ENCODE measurements around the gene UBE2B. TPM values are rescaled to one million over a fixed set of nuclear protein-coding genes. Genes with fewer than 3 reads are reported as not detected.

The UBE2B gene
- total and polyA plus RNA-seq, 2 donors from 2014 or later = 74.3 to 82.7 TPM

GRCh38 chr5:134440201-134440755 lies 68.9 kb downstream of the UBE2B start:
- no peak for DNase-seq
- TF ChIP-seq CTCF (IDR thresholded peaks at IDR 0.05; ENCODE audit: borderline replicate concordance, extremely low read depth, insufficient read depth) = no peak
- peaks cover 0 to 32% (median 27%) of the 10 kb centered on the region in 3 donors for H3K4me1 ChIP-seq (ENCODE audit: control insufficient read depth in 2 of 3, insufficient read depth in 2 of 3, low read depth in 1 of 3, low read length in 3 of 3)
- H3K9ac ChIP-seq (ENCODE audit: low read length in 3 of 3) = no peak overlapping the region
- intact Hi-C loops (cut with DNase I) = no loop called here
- no peak overlapping the region for H3K4me3 ChIP-seq (ENCODE audit: low read length in 3 of 3)
- H3K9me3 ChIP-seq (ENCODE audit: control insufficient read depth in 2 of 3, insufficient read depth in 1 of 3, low read length in 3 of 3) = no peaks in the 10 kb centered on the region
- no peak overlapping the region for H3K27ac ChIP-seq (ENCODE audit: low read depth in 2 of 2, low read length in 2 of 2)
- no peak for FAIRE-seq
- no peaks in the 10 kb centered on the region for H3K36me3 ChIP-seq (ENCODE audit: control insufficient read depth in 2 of 3, insufficient read depth in 3 of 3, low read length in 3 of 3)
- H3K27me3 ChIP-seq (ENCODE audit: control insufficient read depth, insufficient read depth, low read length) = no peaks in the 10 kb centered on the region

Other genes with a start within 250 kb of the UBE2B start
- gene SKP1, start 194.6 kb upstream of the UBE2B start, total RNA-seq = 380 TPM
- 848 TPM for gene SKP1, start 194.6 kb upstream of the UBE2B start, polyA plus RNA-seq (ENCODE audit: insufficient read depth, low read depth, low replicate concordance)
- gene PPP2CA, start 145.5 kb upstream of the UBE2B start, total RNA-seq = 121 TPM
- gene PPP2CA, start 145.5 kb upstream of the UBE2B start, polyA plus RNA-seq (ENCODE audit: insufficient read depth, low read depth, low replicate concordance) = 94.8 TPM
- 3.1 TPM for gene CDKL3, start 4.4 kb upstream of the UBE2B start, total RNA-seq
- 2.7 TPM for gene CDKL3, start 4.4 kb upstream of the UBE2B start, polyA plus RNA-seq (ENCODE audit: insufficient read depth, low read depth, low replicate concordance)
- gene CDKN2AIPNL, start 40.3 kb downstream of the UBE2B start, total RNA-seq = 19.0 TPM
- 38.2 TPM for gene CDKN2AIPNL, start 40.3 kb downstream of the UBE2B start, polyA plus RNA-seq (ENCODE audit: insufficient read depth, low read depth, low replicate concordance)
- gene JADE2, start 154.1 kb downstream of the UBE2B start, total RNA-seq = 99.6 TPM
- gene JADE2, start 154.1 kb downstream of the UBE2B start, polyA plus RNA-seq (ENCODE audit: insufficient read depth, low read depth, low replicate concordance) = 9.2 TPM

Measured in kidney (tissue), 14 donors.